Ascending aorta (tissue), 2 donors: Measurements from ENCODE around the gene CACNA2D3. TPM values are rescaled to one million over a fixed set of nuclear protein-coding genes. Genes with fewer than 3 reads are reported as not detected.

Experiments
- DNase-seq, 2 donors: peaks; one replicate each; pipeline ENCODE4 v3.0.0-alpha.2; 2019; ENCODE audit warnings: low spot score in 2 of 2
- H3K27ac ChIP-seq, 2 donors: fragments of 200-600 bp; sonication (generic); one replicate each; pipeline ENCODE4 v1.5.1; 2016 to 2017; ENCODE audit warnings: mild to moderate bottlenecking in 1 of 2
- H3K27me3 ChIP-seq: fragments of 200-600 bp; sonication (generic); one replicate; pipeline ENCODE4 v1.5.1; 2017
- H3K36me3 ChIP-seq, 2 donors: fragments of 200-600 bp; sonication (generic); one replicate each; pipeline ENCODE4 v1.5.1; 2016
- H3K4me1 ChIP-seq, 2 donors: fragments of 200-600 bp; sonication (generic); one replicate each; pipeline ENCODE4 v1.5.1; 2016 to 2017; ENCODE audit warnings: mild to moderate bottlenecking in 1 of 2
- H3K4me3 ChIP-seq, 2 donors: fragments of 200-600 bp; sonication (generic); one replicate each; pipeline ENCODE4 v1.5.1; 2016 to 2017; ENCODE audit warnings: mild to moderate bottlenecking in 1 of 2
- H3K9me3 ChIP-seq, 2 donors: fragments of 200-600 bp; sonication (generic); one replicate each; pipeline ENCODE4 v1.5.1; 2016
- intact Hi-C: fragments of 100-400 bp; cut with DNase I; formaldehyde crosslinking; loops from one replicate; pipeline ENCODE4 v1.15.1; 2023
- total RNA-seq: library from RNA; depleted of rRNA; stranded (reverse); fragments of >200 nt; gene quantifications from one replicate; pipeline ENCODE4 v1.1.0, GENCODE V29; 2016
- TF ChIP-seq, protein P1 (sequence below), 3 experiments: fragments of 200-600 bp in 2 of 3; fragments of 450-650 bp in 1 of 3; sonication (generic) in 2 of 3; IDR thresholded peaks; one replicate each; pipeline ENCODE4 v1.5.1; 2016 to 2019; ENCODE audit warnings: antibody characterized with exemption in 3 of 3, mild to moderate bottlenecking in 1 of 3, moderate library complexity in 1 of 3

Gene CACNA2D3
- total RNA-seq, 1 donor from 2014 or later, result not detected

- Histone ChIP-seq H3K27me3 (no peaks in the 10 kb centered on the region), H3K4me1 (no peaks in the 10 kb centered on the region), H3K36me3 (no peaks in the 10 kb centered on the region), H3K9me3 (no peaks in the 10 kb centered on the region), H3K27ac (no peak overlapping the region), H3K4me3 (no peak overlapping the region)
- intact Hi-C loops, result no loop called here
- no peak for DNase-seq
- TF ChIP-seq, protein P1, sequence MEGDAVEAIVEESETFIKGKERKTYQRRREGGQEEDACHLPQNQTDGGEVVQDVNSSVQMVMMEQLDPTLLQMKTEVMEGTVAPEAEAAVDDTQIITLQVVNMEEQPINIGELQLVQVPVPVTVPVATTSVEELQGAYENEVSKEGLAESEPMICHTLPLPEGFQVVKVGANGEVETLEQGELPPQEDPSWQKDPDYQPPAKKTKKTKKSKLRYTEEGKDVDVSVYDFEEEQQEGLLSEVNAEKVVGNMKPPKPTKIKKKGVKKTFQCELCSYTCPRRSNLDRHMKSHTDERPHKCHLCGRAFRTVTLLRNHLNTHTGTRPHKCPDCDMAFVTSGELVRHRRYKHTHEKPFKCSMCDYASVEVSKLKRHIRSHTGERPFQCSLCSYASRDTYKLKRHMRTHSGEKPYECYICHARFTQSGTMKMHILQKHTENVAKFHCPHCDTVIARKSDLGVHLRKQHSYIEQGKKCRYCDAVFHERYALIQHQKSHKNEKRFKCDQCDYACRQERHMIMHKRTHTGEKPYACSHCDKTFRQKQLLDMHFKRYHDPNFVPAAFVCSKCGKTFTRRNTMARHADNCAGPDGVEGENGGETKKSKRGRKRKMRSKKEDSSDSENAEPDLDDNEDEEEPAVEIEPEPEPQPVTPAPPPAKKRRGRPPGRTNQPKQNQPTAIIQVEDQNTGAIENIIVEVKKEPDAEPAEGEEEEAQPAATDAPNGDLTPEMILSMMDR (IDR thresholded peaks at IDR 0.05), result no peak
Measured at GRCh38 chr3:54243056-54243931, 120.9 kb downstream of the CACNA2D3 start.

DNA sequence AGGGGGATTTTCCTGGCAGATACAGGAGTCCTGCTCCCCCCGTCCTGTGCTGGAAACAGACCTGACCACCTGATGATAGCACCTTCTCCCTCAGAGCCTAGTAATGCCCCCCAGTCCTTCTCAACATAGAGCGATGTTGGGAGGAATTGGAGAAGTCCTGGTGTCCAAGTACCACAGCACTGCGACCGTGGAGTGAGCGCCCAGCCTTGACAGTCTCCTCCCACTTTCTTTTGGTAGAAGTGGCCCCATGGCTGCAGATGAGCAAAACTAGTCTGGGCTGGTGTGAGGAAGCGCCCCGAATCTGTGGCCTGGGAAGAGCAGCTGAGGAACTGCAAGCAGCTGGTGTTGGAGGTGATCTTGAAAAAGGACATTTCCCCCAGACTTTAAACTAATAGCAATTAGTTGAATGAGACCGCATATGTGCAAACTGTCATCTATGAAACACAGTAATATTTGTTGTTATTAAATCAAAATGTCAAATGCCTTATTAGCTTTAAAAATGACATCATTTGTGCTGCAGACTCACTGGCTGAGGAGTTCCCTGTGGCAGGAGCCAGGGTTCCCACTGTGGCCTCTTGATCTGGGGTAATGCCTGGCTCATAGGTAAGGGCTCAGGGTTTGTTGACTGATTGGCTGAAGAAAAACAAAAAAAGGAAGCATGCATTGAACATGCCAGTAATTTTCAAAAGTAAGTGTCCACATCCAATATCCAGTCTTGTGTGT lies 121.8 kb downstream of the CACNA2D3 start:
- no peak overlapping the region for H3K27ac ChIP-seq

GRCh38 chr3:54251705-54252104 lies 129.4 kb downstream of the CACNA2D3 start:
- no peak overlapping the region for H3K27ac ChIP-seq
- no peaks in the 10 kb centered on the region for H3K27me3 ChIP-seq
- H3K9me3 ChIP-seq, result no peaks in the 10 kb centered on the region
- H3K4me1 ChIP-seq, result no peaks in the 10 kb centered on the region
- no peaks in the 10 kb centered on the region for H3K36me3 ChIP-seq
- DNase-seq, result no peak
- no peak overlapping the region for H3K4me3 ChIP-seq
- intact Hi-C loops, result no loop called here
- TF ChIP-seq, protein P1 (IDR thresholded peaks at IDR 0.05), result no peak

More for the DNA sequence above, 121.8 kb downstream of the CACNA2D3 start:
- H3K4me1 ChIP-seq, result no peaks in the 10 kb centered on the region
- H3K36me3 ChIP-seq, result no peaks in the 10 kb centered on the region
- no peaks in the 10 kb centered on the region for H3K9me3 ChIP-seq
- TF ChIP-seq, protein P1 (IDR thresholded peaks at IDR 0.05), result no peak
- H3K27me3 ChIP-seq, result no peaks in the 10 kb centered on the region
- no peak overlapping the region for H3K4me3 ChIP-seq
- DNase-seq, result no peak
- intact Hi-C loops, result no loop called here

DNA sequence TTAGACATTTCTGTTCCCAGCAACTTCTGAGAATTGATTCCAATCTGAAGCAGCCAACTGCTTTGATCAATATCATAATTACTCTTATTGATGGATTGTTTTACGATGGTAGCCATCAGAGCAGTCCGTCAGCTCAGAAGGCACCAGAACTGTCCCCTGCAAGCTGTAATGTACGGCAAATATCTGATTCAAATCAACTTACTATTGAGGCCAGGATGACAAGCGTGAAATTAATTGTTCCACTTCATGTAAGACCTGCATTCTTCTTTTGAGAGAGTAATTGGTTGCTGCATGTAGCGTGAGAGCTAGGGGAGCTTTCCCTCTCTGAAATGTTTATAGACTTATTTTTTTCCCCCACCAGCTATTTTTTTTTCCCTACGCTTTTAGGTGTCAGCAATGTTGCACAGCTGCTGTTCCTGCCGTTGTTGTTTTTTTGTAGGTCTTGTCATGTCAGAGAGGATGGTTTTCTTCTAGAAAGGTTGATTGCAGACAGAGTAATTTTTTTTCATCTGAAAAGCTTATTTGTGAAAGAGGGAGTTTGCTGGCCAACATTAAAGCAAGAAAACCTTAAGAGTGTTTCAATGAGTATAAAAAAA lies 134.9 kb downstream of the CACNA2D3 start:
- intact Hi-C loops, result no loop called here
- H3K4me1 ChIP-seq, result no peaks in the 10 kb centered on the region
- no peak overlapping the region for H3K27ac ChIP-seq
- TF ChIP-seq, protein P1 (IDR thresholded peaks at IDR 0.05), result no peak
- H3K36me3 ChIP-seq, result no peaks in the 10 kb centered on the region
- H3K27me3 ChIP-seq, result no peaks in the 10 kb centered on the region
- DNase-seq, result no peak
- no peak overlapping the region for H3K4me3 ChIP-seq
- H3K9me3 ChIP-seq, result no peaks in the 10 kb centered on the region

- Histone ChIP-seq H3K9me3 (peaks cover 0 to 2% of the 10 kb centered on the region in 2 donors), H3K27ac (no peak overlapping the region), H3K4me1 (no peaks in the 10 kb centered on the region), H3K4me3 (no peak overlapping the region), H3K27me3 (no peaks in the 10 kb centered on the region), H3K36me3 (no peaks in the 10 kb centered on the region)
- intact Hi-C loops, result no loop called here
- DNase-seq, result no peak
- TF ChIP-seq, protein P1 (IDR thresholded peaks at IDR 0.05), result no peak
Measured at GRCh38 chr3:54259636-54260035, 137.3 kb downstream of the CACNA2D3 start.
